PC-3 (cell line): Measurements from ENCODE around the gene CYRIA. TPM values are rescaled to one million over a fixed set of nuclear protein-coding genes. Genes with fewer than 3 reads are reported as not detected.

Source experiments
- ATAC-seq: fragments of 200-7000 bp; cut with Tn5 transposase; 2 replicates; pipeline ENCODE4 v1.9.1; 2020; ENCODE audit warnings: mild to moderate bottlenecking, moderate library complexity
- BruUV-seq: library from RNA; stranded (reverse); fragments of 400-500 nt; replicated peaks from 2 replicates; lab custom pipeline; 2021; lab: Mats Ljungman, UMichigan
- CTCF ChIA-PET: fragments of 300-600 bp; sonication (Branson Sonifier 250); formaldehyde crosslinking; loops from one replicate; lab custom pipeline; 2022; ENCODE audit warnings: antibody characterized with exemption; lab: Charles Lee
- POLR2A ChIA-PET: fragments of 300-600 bp; sonication (Branson Sonifier 250); formaldehyde crosslinking; loops from one replicate; lab custom pipeline; 2022; ENCODE audit warnings: antibody characterized with exemption; ENCODE audit not compliant: unreplicated experiment; lab: Charles Lee
- DNase-seq: peaks from one replicate; pipeline ENCODE4 v3.0.0-alpha.2; 2015
- H2AFZ ChIP-seq: fragments of 300-600 bp; sonication (generic); 2 replicates; pipeline ENCODE4 v1.6.0; 2016; ENCODE audit warnings: antibody characterized with exemption, low read length
- H3F3A ChIP-seq: fragments of 300-600 bp; sonication (generic); one replicate; pipeline ENCODE4 v1.6.0; 2017; ENCODE audit warnings: antibody characterized with exemption, low read length, control low read depth, mild to moderate bottlenecking; ENCODE audit not compliant: unreplicated experiment
- H3K27ac ChIP-seq: fragments of 300-600 bp; sonication (generic); 2 replicates; pipeline ENCODE4 v1.5.1; 2016; ENCODE audit warnings: mild to moderate bottlenecking, low read length
- H3K27me3 ChIP-seq: fragments of 300-600 bp; sonication (generic); 2 replicates; pipeline ENCODE4 v1.6.1; 2016; ENCODE audit warnings: low read length, mixed read lengths
- H3K36me3 ChIP-seq: fragments of 300-600 bp; sonication (generic); 2 replicates; pipeline ENCODE4 v1.6.1; 2016; ENCODE audit warnings: low read depth, mixed run types, low read length, mixed read lengths
- H3K4me1 ChIP-seq: fragments of 300-600 bp; sonication (generic); 2 replicates; pipeline ENCODE4 v1.5.1; 2016; ENCODE audit warnings: low read length; ENCODE audit not compliant: insufficient read depth
- H3K4me2 ChIP-seq: fragments of 300-600 bp; sonication (generic); 2 replicates; pipeline ENCODE4 v1.6.0; 2016; ENCODE audit warnings: low read length
- H3K4me3 ChIP-seq: fragments of 300-600 bp; sonication (generic); 2 replicates; pipeline ENCODE4 v1.5.1; 2016; ENCODE audit warnings: mild to moderate bottlenecking, low read length, mixed read lengths
- H3K79me2 ChIP-seq: fragments of 300-600 bp; sonication (generic); 2 replicates; pipeline ENCODE4 v1.6.1; 2017; ENCODE audit warnings: low read length, mixed read lengths
- H3K9ac ChIP-seq: fragments of 300-600 bp; sonication (generic); 2 replicates; pipeline ENCODE4 v1.6.0; 2016; ENCODE audit warnings: mild to moderate bottlenecking, low read length
- H3K9me2 ChIP-seq: fragments of 300-600 bp; sonication (generic); replicated peaks from 2 replicates; pipeline ENCODE4 v1.6.1; 2016; ENCODE audit warnings: mixed run types, low read length, mixed read lengths
- H3K9me3 ChIP-seq: fragments of 300-600 bp; sonication (generic); 2 replicates; pipeline ENCODE4 v1.6.1; 2016; ENCODE audit warnings: low read length, mixed read lengths
- H4K20me1 ChIP-seq: fragments of 300-600 bp; sonication (generic); 2 replicates; pipeline ENCODE4 v1.6.1; 2016; ENCODE audit warnings: low read length, mixed read lengths
- EZH2 ChIP-seq: fragments of 300-600 bp; sonication (generic); IDR thresholded peaks from one replicate; pipeline ENCODE4 v1.6.1; 2017; ENCODE audit warnings: antibody characterized with exemption, mild to moderate bottlenecking, low read length; ENCODE audit not compliant: unreplicated experiment
- EZH2phosphoT487 ChIP-seq: fragments of 300-600 bp; sonication (generic); IDR thresholded peaks from 2 replicates; pipeline ENCODE4 v1.6.1; 2018; ENCODE audit warnings: mild to moderate bottlenecking, antibody characterized with exemption, low read length, borderline replicate concordance
- intact Hi-C: fragments of 100-400 bp; cut with micrococcal nuclease; formaldehyde crosslinking; loops from 2 replicates; pipeline ENCODE4 v1.9.0; 2023
- total RNA-seq: library from RNA; depleted of rRNA; stranded (reverse); fragments of >200 nt; gene quantifications from 2 replicates; pipeline ENCODE4 v1.2.3, GENCODE V29; 2014
- TF ChIP-seq, protein P1 (sequence below): fragments of 300-600 bp; sonication (generic); conservative IDR thresholded peaks from 2 replicates; pipeline ENCODE4 v1.5.1; 2017; ENCODE audit warnings: antibody characterized with exemption, low read depth, mild to moderate bottlenecking, low read length

Gene CYRIA
- total RNA-seq, 1 experiment from 2014 or later: 0.15 TPM

DNA sequence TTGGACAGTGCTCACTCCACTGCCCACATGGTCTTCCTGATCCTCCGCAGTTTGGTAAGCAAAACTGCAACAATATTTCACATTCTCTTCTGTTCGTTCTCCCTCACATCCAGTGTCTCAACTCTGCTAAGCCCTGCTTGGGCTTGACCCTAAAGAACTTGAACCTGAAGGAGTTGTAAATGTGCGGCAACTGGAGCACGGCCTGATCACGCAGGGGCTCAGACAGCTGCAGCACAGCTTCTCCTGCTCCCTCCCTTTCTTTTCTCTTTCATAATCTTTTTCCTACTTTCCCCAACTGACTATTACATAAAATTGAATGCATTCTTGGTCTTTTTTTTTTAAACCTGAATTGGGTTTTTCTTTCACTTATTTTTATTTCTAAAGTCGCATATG, 10.2 kb downstream of the CYRIA start:
- no peak for TF ChIP-seq EZH2
- TF ChIP-seq EZH2phosphoT487: no peak
- TF ChIP-seq, protein P1, sequence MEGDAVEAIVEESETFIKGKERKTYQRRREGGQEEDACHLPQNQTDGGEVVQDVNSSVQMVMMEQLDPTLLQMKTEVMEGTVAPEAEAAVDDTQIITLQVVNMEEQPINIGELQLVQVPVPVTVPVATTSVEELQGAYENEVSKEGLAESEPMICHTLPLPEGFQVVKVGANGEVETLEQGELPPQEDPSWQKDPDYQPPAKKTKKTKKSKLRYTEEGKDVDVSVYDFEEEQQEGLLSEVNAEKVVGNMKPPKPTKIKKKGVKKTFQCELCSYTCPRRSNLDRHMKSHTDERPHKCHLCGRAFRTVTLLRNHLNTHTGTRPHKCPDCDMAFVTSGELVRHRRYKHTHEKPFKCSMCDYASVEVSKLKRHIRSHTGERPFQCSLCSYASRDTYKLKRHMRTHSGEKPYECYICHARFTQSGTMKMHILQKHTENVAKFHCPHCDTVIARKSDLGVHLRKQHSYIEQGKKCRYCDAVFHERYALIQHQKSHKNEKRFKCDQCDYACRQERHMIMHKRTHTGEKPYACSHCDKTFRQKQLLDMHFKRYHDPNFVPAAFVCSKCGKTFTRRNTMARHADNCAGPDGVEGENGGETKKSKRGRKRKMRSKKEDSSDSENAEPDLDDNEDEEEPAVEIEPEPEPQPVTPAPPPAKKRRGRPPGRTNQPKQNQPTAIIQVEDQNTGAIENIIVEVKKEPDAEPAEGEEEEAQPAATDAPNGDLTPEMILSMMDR: no peak
- no peaks in the 10 kb centered on the region for H3K9me3 ChIP-seq
- no peaks in the 10 kb centered on the region for H4K20me1 ChIP-seq
- no peaks in the 10 kb centered on the region for H3K27me3 ChIP-seq
- H3K79me2 ChIP-seq: no peaks in the 10 kb centered on the region
- no TSS peak for BruUV-seq
- ChIA-PET CTCF (no interaction called here), POLR2A (no interaction called here)
- H3K9ac ChIP-seq: no peak overlapping the region
- ATAC-seq: no peak
- no peaks in the 10 kb centered on the region for H3K36me3 ChIP-seq
- no peaks in the 10 kb centered on the region for H3K4me1 ChIP-seq
- DNase-seq: no peak
- H3K4me2 ChIP-seq: no peak overlapping the region
- H3K27ac ChIP-seq: no peak overlapping the region
- H2AFZ ChIP-seq: no peak overlapping the region
- H3K9me2 ChIP-seq: no peaks in the 10 kb centered on the region
- H3K4me3 ChIP-seq: no peak overlapping the region
- no peaks in the 10 kb centered on the region for H3F3A ChIP-seq
- intact Hi-C loops: no loop called here

DNA sequence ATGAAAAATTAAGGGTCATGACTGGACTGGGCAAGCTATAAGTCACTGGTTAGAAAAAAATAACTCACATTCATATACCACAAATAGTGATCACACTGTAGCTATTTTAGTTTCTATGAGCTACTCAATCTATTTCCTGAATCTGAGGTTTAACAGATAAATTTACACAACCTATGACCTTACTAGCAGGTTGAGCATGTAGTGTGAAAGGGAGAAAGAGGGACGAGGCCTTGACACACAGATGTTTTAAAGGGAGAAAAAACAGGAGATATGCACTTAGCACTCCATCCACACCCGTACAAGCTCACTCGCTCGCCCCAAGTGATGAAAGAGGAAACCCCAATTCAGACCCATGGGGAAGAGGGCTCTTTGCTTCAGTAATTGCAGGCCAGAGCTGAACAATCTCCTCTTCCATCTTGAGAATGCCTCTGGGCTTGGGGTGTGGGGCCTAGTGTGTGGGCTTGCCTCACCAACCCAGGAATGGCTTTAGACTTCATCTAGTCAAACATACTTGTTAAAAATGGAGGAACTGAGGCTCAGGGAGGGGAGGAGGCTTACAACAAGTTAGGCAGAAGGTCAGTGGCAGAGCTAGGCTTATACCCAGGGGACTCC, 10.7 kb downstream of the CYRIA start:
- H3K27ac ChIP-seq: no peak overlapping the region
- BruUV-seq: no TSS peak
- H3K9ac ChIP-seq: no peak overlapping the region
- CTCF ChIA-PET: no interaction called here
- no peaks in the 10 kb centered on the region for H3K27me3 ChIP-seq
- no peaks in the 10 kb centered on the region for H4K20me1 ChIP-seq
- ATAC-seq (no peak), DNase-seq (no peak)
- H3K9me3 ChIP-seq: no peaks in the 10 kb centered on the region
- H3K9me2 ChIP-seq: no peaks in the 10 kb centered on the region
- POLR2A ChIA-PET: no interaction called here
- no peak overlapping the region for H3K4me2 ChIP-seq
- no peaks in the 10 kb centered on the region for H3K79me2 ChIP-seq
- H3K36me3 ChIP-seq: no peaks in the 10 kb centered on the region
- H3F3A ChIP-seq: no peaks in the 10 kb centered on the region
- H3K4me1 ChIP-seq: no peaks in the 10 kb centered on the region
- H2AFZ ChIP-seq: no peak overlapping the region
- intact Hi-C loops: no loop called here
- H3K4me3 ChIP-seq: no peak overlapping the region
- TF ChIP-seq, protein P1: no peak

DNA sequence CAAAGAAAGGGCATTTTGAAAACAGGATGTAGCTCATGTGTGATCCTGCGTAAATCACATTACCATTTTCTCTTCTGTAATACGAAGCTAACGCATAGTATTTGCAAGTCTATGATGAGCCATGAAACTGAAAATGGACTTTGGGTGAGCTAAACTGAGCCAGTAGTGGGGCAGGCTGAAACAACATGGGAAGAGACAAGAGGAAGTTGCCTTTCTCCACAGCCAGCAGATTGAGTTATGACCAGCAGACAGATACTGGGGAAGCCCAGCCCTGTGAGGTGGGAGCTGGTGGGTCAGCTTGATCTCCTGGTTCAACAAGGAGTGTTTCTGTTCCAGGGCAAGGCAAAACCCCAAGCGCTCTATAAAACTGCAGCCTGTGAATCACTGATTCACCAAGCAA, 11.8 kb downstream of the CYRIA start:
- no peak for ATAC-seq
- no peaks in the 10 kb centered on the region for H3K4me1 ChIP-seq
- no peak for TF ChIP-seq EZH2phosphoT487
- no peak for TF ChIP-seq EZH2
- TF ChIP-seq, protein P1: no peak

More for the DNA sequence above, 11.8 kb downstream of the CYRIA start:
- H3K9me3 ChIP-seq: no peaks in the 10 kb centered on the region
- no peaks in the 10 kb centered on the region for H3K27me3 ChIP-seq
- H3K36me3 ChIP-seq: no peaks in the 10 kb centered on the region
- no peak overlapping the region for H3K4me3 ChIP-seq
- no peak overlapping the region for H3K4me2 ChIP-seq
- no peak for DNase-seq
- no peak overlapping the region for H3K27ac ChIP-seq
- H3F3A ChIP-seq: no peaks in the 10 kb centered on the region
- intact Hi-C loops: no loop called here
- H4K20me1 ChIP-seq: no peaks in the 10 kb centered on the region
- ChIA-PET CTCF (no interaction called here), POLR2A (no interaction called here)
- no TSS peak for BruUV-seq
- no peaks in the 10 kb centered on the region for H3K9me2 ChIP-seq
- no peak overlapping the region for H2AFZ ChIP-seq
- H3K79me2 ChIP-seq: no peaks in the 10 kb centered on the region
- no peak overlapping the region for H3K9ac ChIP-seq
